Skeletal muscle satellite cell (primary cell): ENCODE data around the gene NOL7.

Experiments used
- H3K27me3 ChIP-seq: 2 replicates; pipeline ENCODE4 v1.7.0; 2013; ENCODE audit warnings: low read length; ENCODE audit not compliant: control insufficient read depth, insufficient read depth
- H3K36me3 ChIP-seq: 2 replicates; pipeline ENCODE4 v1.7.0; 2013; ENCODE audit warnings: mild to moderate bottlenecking, control low read depth, low read length; ENCODE audit not compliant: insufficient read depth
- H3K4me1 ChIP-seq: 2 replicates; pipeline ENCODE4 v1.7.0; 2013; ENCODE audit warnings: low read length; ENCODE audit not compliant: control insufficient read depth, insufficient read depth
- H3K4me2 ChIP-seq: 2 replicates; pipeline ENCODE4 v1.7.0; 2013; ENCODE audit warnings: mild to moderate bottlenecking, low read length
- H3K4me3 ChIP-seq: 2 replicates; pipeline ENCODE4 v1.7.0; 2013; ENCODE audit warnings: low read length
- H3K9ac ChIP-seq: 2 replicates; pipeline ENCODE4 v1.7.0; 2013; ENCODE audit warnings: mild to moderate bottlenecking, low read depth, low read length, moderate library complexity
- H3K9me3 ChIP-seq: replicated peaks from 2 replicates; pipeline ENCODE4 v1.7.0; 2013; ENCODE audit warnings: mild to moderate bottlenecking, control low read depth, low read length

Gene NOL7

GRCh38 chr6:13604135-13604534 is 11.0 kb upstream of the NOL7 start:
- no peak overlapping the region for H3K4me3 ChIP-seq
- H3K4me2 ChIP-seq = no peak overlapping the region
- no peaks in the 10 kb centered on the region for H3K27me3 ChIP-seq
- no peaks in the 10 kb centered on the region for H3K9me3 ChIP-seq
- H3K4me1 ChIP-seq = no peaks in the 10 kb centered on the region
- H3K9ac ChIP-seq = no peak overlapping the region
- H3K36me3 ChIP-seq = peaks cover 22% of the 10 kb centered on the region

- Histone ChIP-seq H3K27me3 (no peaks in the 10 kb centered on the region), H3K36me3 (peaks cover 22% of the 10 kb centered on the region), H3K4me2 (no peak overlapping the region), H3K9ac (no peak overlapping the region), H3K4me3 (no peak overlapping the region), H3K9me3 (no peaks in the 10 kb centered on the region), H3K4me1 (no peaks in the 10 kb centered on the region)
These were observed 10.4 kb upstream of the NOL7 start for GRCh38 chr6:13604546-13605416.

GRCh38 chr6:13605634-13606033 is 9.5 kb upstream of the NOL7 start:
- Histone ChIP-seq H3K4me1 (no peaks in the 10 kb centered on the region), H3K9me3 (no peaks in the 10 kb centered on the region), H3K9ac (no peak overlapping the region), H3K4me3 (no peak overlapping the region), H3K4me2 (no peak overlapping the region), H3K36me3 (peaks cover 19% of the 10 kb centered on the region), H3K27me3 (no peaks in the 10 kb centered on the region)

GRCh38 chr6:13611715-13612114 is 3.4 kb upstream of the NOL7 start:
- Histone ChIP-seq H3K36me3 (peaks cover 5% of the 10 kb centered on the region), H3K4me2 (no peak overlapping the region)

GRCh38 chr6:13613029-13613594 is 2.0 kb upstream of the NOL7 start:
- H3K4me1 ChIP-seq = peaks cover 23% of the 10 kb centered on the region
- no peak overlapping the region for H3K9ac ChIP-seq
- H3K4me3 ChIP-seq = no peak overlapping the region
- H3K27me3 ChIP-seq = no peaks in the 10 kb centered on the region
- peak overlapping the region; percentile 98 for H3K4me2 ChIP-seq
- H3K36me3 ChIP-seq = peaks cover 14% of the 10 kb centered on the region
- H3K9me3 ChIP-seq = no peaks in the 10 kb centered on the region

More at GRCh38 chr6:13611715-13612114, 3.4 kb upstream of the NOL7 start:
- no peak overlapping the region for H3K9ac ChIP-seq
- H3K9me3 ChIP-seq = no peaks in the 10 kb centered on the region
- no peaks in the 10 kb centered on the region for H3K27me3 ChIP-seq
- peaks cover 16% of the 10 kb centered on the region for H3K4me1 ChIP-seq
- H3K4me3 ChIP-seq = no peak overlapping the region

- peaks cover 23% of the 10 kb centered on the region for H3K4me1 ChIP-seq
- H3K4me2 ChIP-seq = peak overlapping the region; percentile 98
- peaks cover 23% of the 10 kb centered on the region for H3K36me3 ChIP-seq
- H3K9ac ChIP-seq = peak overlapping the region; percentile 94
- H3K9me3 ChIP-seq = no peaks in the 10 kb centered on the region
- peak overlapping the region; percentile 90 for H3K4me3 ChIP-seq
- no peaks in the 10 kb centered on the region for H3K27me3 ChIP-seq
These were observed 809 bp upstream of the NOL7 start for GRCh38 chr6:13614126-13614925.

GRCh38 chr6:13615792-13616120 is 621 bp downstream of the NOL7 start:
- Histone ChIP-seq H3K4me1 (peaks cover 23% of the 10 kb centered on the region), H3K4me2 (peak overlapping the region; percentile 90), H3K36me3 (peaks cover 37% of the 10 kb centered on the region), H3K9ac (peak overlapping the region; percentile 94), H3K9me3 (no peaks in the 10 kb centered on the region), H3K27me3 (no peaks in the 10 kb centered on the region), H3K4me3 (peak overlapping the region; percentile 90)

- Histone ChIP-seq H3K9me3 (no peaks in the 10 kb centered on the region), H3K27me3 (no peaks in the 10 kb centered on the region), H3K4me2 (peak overlapping the region; percentile 90), H3K4me3 (no peak overlapping the region), H3K4me1 (peaks cover 23% of the 10 kb centered on the region), H3K36me3 (peaks cover 50% of the 10 kb centered on the region), H3K9ac (peak overlapping the region; percentile 94)
These were observed 1.9 kb downstream of the NOL7 start for GRCh38 chr6:13617066-13617465.

- no peak overlapping the region for H3K9ac ChIP-seq
- no peaks in the 10 kb centered on the region for H3K4me1 ChIP-seq
- H3K4me3 ChIP-seq = no peak overlapping the region
- no peaks in the 10 kb centered on the region for H3K9me3 ChIP-seq
- H3K4me2 ChIP-seq = no peak overlapping the region
- H3K36me3 ChIP-seq = peaks cover 73% of the 10 kb centered on the region
- H3K27me3 ChIP-seq = no peaks in the 10 kb centered on the region
These were observed 9.7 kb downstream of the NOL7 start for GRCh38 chr6:13624871-13625288.

GRCh38 chr6:13629459-13630116 is 14.5 kb downstream of the NOL7 start:
- Histone ChIP-seq H3K4me2 (no peak overlapping the region), H3K9me3 (no peaks in the 10 kb centered on the region), H3K36me3 (peaks cover 54% of the 10 kb centered on the region), H3K4me1 (no peaks in the 10 kb centered on the region), H3K4me3 (no peak overlapping the region), H3K27me3 (no peaks in the 10 kb centered on the region), H3K9ac (no peak overlapping the region)

- no peak overlapping the region for H3K4me3 ChIP-seq
- no peaks in the 10 kb centered on the region for H3K4me1 ChIP-seq
- no peak overlapping the region for H3K4me2 ChIP-seq
- peaks cover 46% of the 10 kb centered on the region for H3K36me3 ChIP-seq
- no peak overlapping the region for H3K9ac ChIP-seq
- H3K27me3 ChIP-seq = no peaks in the 10 kb centered on the region
- no peaks in the 10 kb centered on the region for H3K9me3 ChIP-seq
These were observed 15.4 kb downstream of the NOL7 start for GRCh38 chr6:13630499-13630898.
